ENCODE measurements around the gene SLC9A8. TPM values are rescaled to one million over a fixed set of nuclear protein-coding genes. Genes with fewer than 3 reads are reported as not detected.

The SLC9A8 gene
- total RNA-seq, 1 experiment from 2014 or later: 7.5 TPM

DNA sequence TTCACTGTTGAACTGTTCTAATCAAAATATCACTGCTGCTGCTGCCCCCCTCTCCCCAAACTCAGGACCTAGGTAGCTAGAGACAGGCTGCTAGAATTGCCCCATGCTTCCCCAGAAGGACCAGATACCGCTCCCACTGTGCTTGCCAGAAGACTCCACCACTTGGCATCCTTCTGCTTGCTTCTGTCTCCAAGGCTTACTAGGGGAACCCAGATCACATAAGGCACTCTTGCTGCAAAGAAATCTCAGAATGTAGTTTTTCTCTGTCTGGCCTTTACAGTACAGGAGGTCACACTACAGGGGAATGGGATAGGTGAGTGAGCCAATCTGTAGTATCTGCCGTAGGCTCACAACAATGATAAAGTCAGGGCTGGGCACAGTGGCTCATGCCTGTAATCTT lies 21.5 kb upstream of the SLC9A8 start:
- Histone ChIP-seq H2BK5ac (ENCODE audit: insufficient read length, low read length) (no peak overlapping the region), H3K9ac (ENCODE audit: extremely low read depth, insufficient read length, low read length) (no peak overlapping the region), H3K4me2 (ENCODE audit: insufficient read depth, insufficient read length, low read length) (no peak overlapping the region), H4K91ac (ENCODE audit: insufficient read length, low read depth, low read length) (no peak overlapping the region), H3K23me2 (ENCODE audit: insufficient read length, low read depth, low read length, poor library complexity, severe bottlenecking) (no peaks in the 10 kb centered on the region), H2BK15ac (ENCODE audit: low read depth, low read length) (no peak overlapping the region), H2BK20ac (ENCODE audit: low read depth, low read length, poor library complexity, severe bottlenecking) (no peak overlapping the region), H3K9me3 (ENCODE audit: control insufficient read depth, low read depth, low read length) (no peaks in the 10 kb centered on the region), H2BK12ac (ENCODE audit: insufficient read length, low read depth, low read length) (no peak overlapping the region), H4K20me1 (ENCODE audit: control insufficient read depth, insufficient read depth, insufficient read length) (no peaks in the 10 kb centered on the region), H2BK120ac (ENCODE audit: low read depth, low read length, poor library complexity, severe bottlenecking) (no peak overlapping the region), H3K56ac (ENCODE audit: insufficient read length, low read depth, low read length) (no peak overlapping the region), H3K14ac (ENCODE audit: insufficient read depth, low read length) (no peak overlapping the region), H3K23ac (ENCODE audit: insufficient read length, low read depth, low read length) (no peak overlapping the region), H3T11ph (ENCODE audit: low read length) (no peak overlapping the region), H3K27me3 (ENCODE audit: insufficient read depth, low read length) (no peaks in the 10 kb centered on the region), H3K4me1 (ENCODE audit: insufficient read depth, low read length) (no peaks in the 10 kb centered on the region), H2AFZ (ENCODE audit: low read length) (no peak overlapping the region), H4K8ac (replicated peaks; ENCODE audit: insufficient read length, low read depth, low read length) (no peak overlapping the region), H3K79me1 (ENCODE audit: insufficient read depth, low read depth, low read length, poor library complexity, severe bottlenecking) (no peaks in the 10 kb centered on the region), H3K18ac (ENCODE audit: insufficient read length, low read depth, low read length) (no peak overlapping the region), H3K4ac (ENCODE audit: low read depth, low read length) (no peak overlapping the region), H3K27ac (ENCODE audit: insufficient read length, low read depth, low read length) (no peak overlapping the region), H2AK5ac (ENCODE audit: insufficient read length, low read length) (no peak overlapping the region), H4K5ac (ENCODE audit: insufficient read length, low read depth, low read length) (no peak overlapping the region), H3K79me2 (ENCODE audit: insufficient read depth, low read length) (no peaks in the 10 kb centered on the region)
- Mint-ChIP-seq H3K9me3 (no peaks in the 10 kb centered on the region), H3K36me3 (ENCODE audit: insufficient read depth in 1 of 3, low read depth in 3 of 3) (no peaks in the 10 kb centered on the region), H3K27me3 (ENCODE audit: low read depth) (no peaks in the 10 kb centered on the region; the same call in 1 of the 2 replicates), H3K4me3 (no peak overlapping the region), H3K4me1 (peaks cover 0 to 9% of the 10 kb centered on the region in 2 experiments; a peak in 2 of 4 replicates), H3K27ac (no peak overlapping the region)
- TF ChIP-seq, protein P1, sequence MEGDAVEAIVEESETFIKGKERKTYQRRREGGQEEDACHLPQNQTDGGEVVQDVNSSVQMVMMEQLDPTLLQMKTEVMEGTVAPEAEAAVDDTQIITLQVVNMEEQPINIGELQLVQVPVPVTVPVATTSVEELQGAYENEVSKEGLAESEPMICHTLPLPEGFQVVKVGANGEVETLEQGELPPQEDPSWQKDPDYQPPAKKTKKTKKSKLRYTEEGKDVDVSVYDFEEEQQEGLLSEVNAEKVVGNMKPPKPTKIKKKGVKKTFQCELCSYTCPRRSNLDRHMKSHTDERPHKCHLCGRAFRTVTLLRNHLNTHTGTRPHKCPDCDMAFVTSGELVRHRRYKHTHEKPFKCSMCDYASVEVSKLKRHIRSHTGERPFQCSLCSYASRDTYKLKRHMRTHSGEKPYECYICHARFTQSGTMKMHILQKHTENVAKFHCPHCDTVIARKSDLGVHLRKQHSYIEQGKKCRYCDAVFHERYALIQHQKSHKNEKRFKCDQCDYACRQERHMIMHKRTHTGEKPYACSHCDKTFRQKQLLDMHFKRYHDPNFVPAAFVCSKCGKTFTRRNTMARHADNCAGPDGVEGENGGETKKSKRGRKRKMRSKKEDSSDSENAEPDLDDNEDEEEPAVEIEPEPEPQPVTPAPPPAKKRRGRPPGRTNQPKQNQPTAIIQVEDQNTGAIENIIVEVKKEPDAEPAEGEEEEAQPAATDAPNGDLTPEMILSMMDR (conservative IDR thresholded peaks at IDR 0.05): no peak
- WGBS (ENCODE audit: extremely low coverage, insufficient read length, low lambda C conversion rate): no CpG with 5 or more reads among the region's 2 CpGs
- no peak for DNase-seq

Measured in H9 (cell line).